GM12891 (cell line): ENCODE data around the gene PRADC1.

Experiments
- PAX5 ChIP-seq: IDR thresholded peaks from 2 replicates; pipeline ENCODE4 v1.6.1; 2011; ENCODE audit warnings: low read length, moderate library complexity, mild to moderate bottlenecking; ENCODE audit not compliant: insufficient read depth, severe bottlenecking
- POLR2A ChIP-seq: IDR thresholded peaks from 2 replicates; pipeline ENCODE4 v1.6.1; 2011; ENCODE audit warnings: low read depth, low read length, control low read depth
- POU2F2 ChIP-seq: IDR thresholded peaks from 2 replicates; pipeline ENCODE4 v1.6.1; 2011; ENCODE audit warnings: low read depth, mild to moderate bottlenecking, control low read depth, low read length, moderate library complexity
- SPI1 ChIP-seq: IDR thresholded peaks from 2 replicates; pipeline ENCODE4 v1.6.1; 2011; ENCODE audit warnings: low read depth, low read length, control low read depth

DNA sequence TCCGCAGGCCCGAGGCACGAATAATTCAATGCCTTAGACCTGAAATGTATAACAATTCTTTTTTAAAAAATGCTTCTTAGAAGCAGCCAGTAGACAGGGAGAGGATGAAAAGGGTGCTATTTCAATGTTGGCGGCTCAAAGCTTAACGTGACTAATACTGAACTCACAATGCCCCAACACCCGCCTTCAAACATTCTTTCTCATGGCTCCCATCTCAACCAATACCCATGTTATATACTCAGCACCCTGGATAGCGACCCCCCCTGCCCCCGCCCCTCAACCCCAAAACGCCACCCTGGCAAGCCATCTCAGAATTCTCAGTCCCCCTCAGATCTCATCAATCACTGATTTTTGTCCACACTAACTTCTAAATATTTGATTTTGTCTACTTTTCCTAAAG lies 46.8 kb upstream of the PRADC1 start:
- TF ChIP-seq POLR2A (no peak), SPI1 (no peak), POU2F2 (no peak), PAX5 (no peak)
